Suprapubic skin (tissue), 4 donors: ENCODE data around the gene PCDH7. TPM values are rescaled to one million over a fixed set of nuclear protein-coding genes. Genes with fewer than 3 reads are reported as not detected.

ENCODE experiments used
- DNase-seq, 2 donors: peaks; one replicate each; pipeline ENCODE4 v3.0.0-alpha.2; 2019; ENCODE audit warnings: low spot score in 2 of 2
- H3K27ac ChIP-seq: fragments of 200-600 bp; sonication (generic); one replicate; pipeline ENCODE4 v1.5.1; 2019
- H3K27me3 ChIP-seq: fragments of 200-600 bp; sonication (generic); one replicate; pipeline ENCODE4 v1.5.1; 2019
- H3K36me3 ChIP-seq: fragments of 200-600 bp; sonication (generic); one replicate; pipeline ENCODE4 v1.5.1; 2019
- H3K4me1 ChIP-seq: fragments of 200-600 bp; sonication (generic); one replicate; pipeline ENCODE4 v1.5.1; 2019
- H3K4me3 ChIP-seq: fragments of 200-600 bp; sonication (generic); one replicate; pipeline ENCODE4 v1.5.1; 2019; ENCODE audit warnings: mild to moderate bottlenecking
- H3K9me3 ChIP-seq: fragments of 200-600 bp; sonication (generic); one replicate; pipeline ENCODE4 v1.5.1; 2019
- CTCF ChIP-seq, 2 donors: fragments of 200-600 bp in 1 of 2; fragments of 450-650 bp in 1 of 2; sonication (generic) in 1 of 2; IDR thresholded peaks; one replicate each; pipeline ENCODE4 v1.5.1; 2016 to 2019; ENCODE audit warnings: antibody characterized with exemption in 2 of 2, mild to moderate bottlenecking in 1 of 2, moderate library complexity in 1 of 2
- EP300 ChIP-seq: sonication (generic); formaldehyde crosslinking; IDR thresholded peaks from one replicate; pipeline ENCODE4 v1.6.1; 2017; ENCODE audit warnings: antibody characterized with exemption
- POLR2A ChIP-seq, 2 donors: fragments of 450-650 bp; IDR thresholded peaks; one replicate each; pipeline ENCODE4 v1.6.1; 2017; ENCODE audit warnings: antibody characterized with exemption in 2 of 2, mild to moderate bottlenecking in 2 of 2, moderate library complexity in 2 of 2
- POLR2AphosphoS5 ChIP-seq, 3 donors: sonication (generic); formaldehyde crosslinking; IDR thresholded peaks; one replicate each; pipeline ENCODE4 v1.6.1; 2017; ENCODE audit warnings: antibody characterized with exemption in 3 of 3
- WGBS: methylation state at CpG from one replicate; pipeline ENCODE4 v1.1.5; 2018; 5-methylcytosine and 5-hydroxymethylcytosine counted together
- total RNA-seq, 4 donors: library from RNA; depleted of rRNA; stranded (reverse); fragments of >200 nt; gene quantifications; one replicate each; pipeline ENCODE4 v1.1.0, GENCODE V29; 2016

Gene PCDH7
- total RNA-seq, 4 donors from 2014 or later: 38.1 to 70.0 (median 44.0) TPM

DNA sequence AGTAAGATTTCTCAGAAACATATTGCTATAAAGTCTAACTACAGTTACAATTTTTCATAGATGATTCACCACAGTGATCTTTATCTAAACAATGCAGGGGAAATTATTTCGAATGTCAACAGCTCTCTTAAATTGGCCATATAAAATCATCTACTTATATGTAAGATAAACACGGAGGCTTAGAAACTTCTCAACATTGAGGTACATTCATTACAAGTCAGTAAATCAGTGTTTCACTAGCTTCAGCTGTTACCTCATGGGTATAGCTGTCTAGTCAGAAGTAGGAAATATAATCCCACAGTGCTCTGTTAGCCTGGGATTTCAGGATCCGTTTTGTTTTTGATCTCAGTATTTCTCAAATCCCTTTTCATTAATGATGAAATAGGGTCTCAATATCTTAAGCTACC is 43.2 kb downstream of the PCDH7 start:
- 61% methylated on average over 3 of the region's 3 CpGs for WGBS
- H3K9me3 ChIP-seq: no peaks in the 10 kb centered on the region
- no peak for TF ChIP-seq CTCF (IDR thresholded peaks at IDR 0.05)
- TF ChIP-seq POLR2AphosphoS5 (IDR thresholded peaks at IDR 0.05): no peak
- DNase-seq: no peak
- H3K4me3 ChIP-seq: no peak overlapping the region
- H3K27ac ChIP-seq: no peak overlapping the region
- H3K36me3 ChIP-seq: no peaks in the 10 kb centered on the region
- no peaks in the 10 kb centered on the region for H3K27me3 ChIP-seq
- no peaks in the 10 kb centered on the region for H3K4me1 ChIP-seq

GRCh38 chr4:30765022-30765421 is 44.9 kb downstream of the PCDH7 start:
- no peaks in the 10 kb centered on the region for H3K9me3 ChIP-seq
- TF ChIP-seq POLR2A (IDR thresholded peaks at IDR 0.05): no peak
- no peak for TF ChIP-seq EP300
- no peak for TF ChIP-seq POLR2AphosphoS5 (IDR thresholded peaks at IDR 0.05)
- no peak for TF ChIP-seq CTCF (IDR thresholded peaks at IDR 0.05)
- H3K4me1 ChIP-seq: peaks cover 7% of the 10 kb centered on the region
- no peak overlapping the region for H3K27ac ChIP-seq
- WGBS: 79% methylated on average over 4 of the region's 4 CpGs
- H3K4me3 ChIP-seq: no peak overlapping the region
- no peaks in the 10 kb centered on the region for H3K27me3 ChIP-seq
- DNase-seq: no peak
- no peaks in the 10 kb centered on the region for H3K36me3 ChIP-seq

GRCh38 chr4:30767147-30767845 is 47.1 kb downstream of the PCDH7 start:
- Histone ChIP-seq H3K36me3 (no peaks in the 10 kb centered on the region), H3K4me1 (peaks cover 16% of the 10 kb centered on the region), H3K27ac (no peak overlapping the region), H3K27me3 (no peaks in the 10 kb centered on the region), H3K9me3 (no peaks in the 10 kb centered on the region), H3K4me3 (no peak overlapping the region)
- no peak for TF ChIP-seq POLR2A (IDR thresholded peaks at IDR 0.05)
- no peak for TF ChIP-seq EP300
- TF ChIP-seq CTCF (IDR thresholded peaks at IDR 0.05): no peak
- no peak for TF ChIP-seq POLR2AphosphoS5 (IDR thresholded peaks at IDR 0.05)
- DNase-seq: no peak
- WGBS: 64% methylated on average over 8 of the region's 8 CpGs

DNA sequence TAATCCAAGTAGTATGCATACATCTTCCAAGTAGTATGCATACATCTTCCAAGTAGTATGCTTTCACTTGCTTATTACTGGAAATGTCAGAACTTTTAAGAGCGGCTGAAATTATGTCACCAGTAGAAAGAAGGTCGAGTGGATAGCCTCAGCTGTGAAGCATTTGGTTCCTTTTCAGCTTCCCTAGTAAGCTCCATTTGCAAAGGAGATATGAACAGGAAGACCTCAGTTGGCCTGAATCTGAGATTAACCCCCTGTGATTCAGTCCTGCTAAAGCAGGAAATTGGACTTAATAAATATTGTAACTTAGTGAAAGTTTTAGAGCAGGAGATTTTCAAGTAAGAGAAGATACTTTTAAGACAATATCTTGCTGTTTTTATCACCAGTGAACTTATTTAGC is 48.1 kb downstream of the PCDH7 start:
- Histone ChIP-seq H3K27me3 (no peaks in the 10 kb centered on the region), H3K4me3 (no peak overlapping the region), H3K9me3 (no peaks in the 10 kb centered on the region), H3K36me3 (no peaks in the 10 kb centered on the region), H3K27ac (no peak overlapping the region), H3K4me1 (peaks cover 16% of the 10 kb centered on the region)
- WGBS: 48% methylated on average over 2 of the region's 2 CpGs
- no peak for DNase-seq
- no peak for TF ChIP-seq EP300
- TF ChIP-seq POLR2AphosphoS5 (IDR thresholded peaks at IDR 0.05): no peak
- TF ChIP-seq POLR2A (IDR thresholded peaks at IDR 0.05): no peak

DNA sequence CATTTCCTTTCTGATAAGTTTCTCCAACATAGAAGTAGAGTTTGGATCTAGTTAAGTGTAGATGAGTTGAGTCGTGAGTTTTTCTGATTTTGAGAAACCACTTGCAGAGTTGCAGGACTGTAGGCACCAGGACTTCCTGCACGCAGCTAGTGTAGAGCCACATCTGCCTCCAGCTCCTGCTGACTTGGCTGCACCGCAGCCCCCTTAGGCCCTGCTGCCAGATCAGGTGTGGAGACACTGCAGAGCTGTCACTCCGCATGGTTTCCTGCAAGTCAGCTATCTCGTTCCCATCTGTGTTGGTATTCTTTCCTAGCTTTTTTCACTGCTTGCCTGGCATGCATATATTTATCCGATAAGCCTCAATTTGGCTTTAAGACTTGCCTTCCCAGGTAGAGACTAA is 48.9 kb downstream of the PCDH7 start:
- Histone ChIP-seq H3K27me3 (no peaks in the 10 kb centered on the region), H3K9me3 (no peaks in the 10 kb centered on the region), H3K36me3 (no peaks in the 10 kb centered on the region), H3K4me1 (peaks cover 16% of the 10 kb centered on the region), H3K4me3 (no peak overlapping the region), H3K27ac (no peak overlapping the region)
- TF ChIP-seq EP300 (no peak), POLR2AphosphoS5 (IDR thresholded peaks at IDR 0.05) (no peak), POLR2A (IDR thresholded peaks at IDR 0.05) (no peak), CTCF (IDR thresholded peaks at IDR 0.05) (no peak)
- no peak for DNase-seq
- 57% methylated on average over 6 of the region's 6 CpGs for WGBS

DNA sequence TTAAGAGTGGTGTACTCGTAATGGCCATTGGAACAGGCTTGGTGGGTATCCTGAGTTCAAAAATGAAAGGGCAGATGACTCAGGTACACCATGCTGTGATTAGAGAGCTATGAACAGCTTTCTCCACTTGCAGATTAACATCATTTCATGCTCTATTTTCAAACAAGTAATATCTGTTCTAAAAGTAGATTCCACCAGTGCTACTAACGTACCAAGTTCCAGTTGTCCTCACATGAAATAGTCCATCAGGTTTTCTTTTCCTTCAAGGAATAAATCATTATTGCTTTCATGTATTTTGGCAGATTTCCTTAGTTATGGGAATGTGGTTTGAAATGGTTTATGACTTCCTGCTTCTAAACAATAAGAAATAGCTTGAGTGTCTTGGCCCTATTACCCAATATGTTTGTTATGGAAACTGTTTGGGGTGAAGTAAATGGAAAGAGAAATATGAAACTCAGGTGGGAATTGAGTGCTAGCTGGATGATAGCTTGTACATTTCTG is 49.9 kb downstream of the PCDH7 start:
- DNase-seq: no peak
- H3K27me3 ChIP-seq: no peaks in the 10 kb centered on the region
- WGBS: 31% methylated on average over 2 of the region's 2 CpGs
- H3K4me3 ChIP-seq: no peak overlapping the region
- H3K36me3 ChIP-seq: no peaks in the 10 kb centered on the region
- no peak overlapping the region for H3K27ac ChIP-seq
- TF ChIP-seq POLR2AphosphoS5 (IDR thresholded peaks at IDR 0.05) (no peak), CTCF (IDR thresholded peaks at IDR 0.05) (no peak)
- H3K9me3 ChIP-seq: no peaks in the 10 kb centered on the region
- peaks cover 16% of the 10 kb centered on the region for H3K4me1 ChIP-seq
